Common myeloid progenitor, CD34-positive (primary cell): ENCODE measurements around the gene GK.

Experiments used
- CTCF ChIA-PET: fragments of 350-600 bp; sonication (Branson Sonifier 250); formaldehyde crosslinking; loops from one replicate; lab custom pipeline; 2021; ENCODE audit warnings: antibody characterized with exemption; lab: Charles Lee
- POLR2A ChIA-PET: fragments of 350-600 bp; sonication (Branson Sonifier 250); formaldehyde crosslinking; loops from one replicate; lab custom pipeline; 2021; ENCODE audit warnings: antibody characterized with exemption; lab: Charles Lee
- DNase-seq, 3 donors: peaks; one replicate each; pipeline versions ENCODE4 v3.0.0 to v3.0.0-alpha.2; 2013
- H3K27ac ChIP-seq, 2 experiments: 1 replicate in 1 of 2; 2 replicates in 1 of 2; pipeline ENCODE4 v1.7.0; 2013; ENCODE audit warnings: inconsistent platforms in 2 of 2, low read length in 2 of 2, mild to moderate bottlenecking in 2 of 2, low read depth in 1 of 2, moderate library complexity in 1 of 2; ENCODE audit not compliant: severe bottlenecking in 2 of 2, insufficient read depth in 1 of 2, poor library complexity in 1 of 2
- H3K27me3 ChIP-seq, 5 experiments: replicated peaks in 2 of 5; 1 replicate in 3 of 5; 2 replicates in 2 of 5; pipeline versions ENCODE4 v1.6.1 to v1.7.0; 2013; ENCODE audit warnings: low read length in 4 of 5, mild to moderate bottlenecking in 2 of 5, moderate library complexity in 2 of 5, inconsistent platforms in 1 of 5; ENCODE audit not compliant: insufficient read depth in 5 of 5, control insufficient read depth in 4 of 5
- H3K36me3 ChIP-seq, 4 experiments: 1 replicate in 2 of 4; 2 replicates in 2 of 4; pipeline versions ENCODE4 v1.6.1 to v1.7.0; 2013; ENCODE audit warnings: low read length in 3 of 4, control low read depth in 1 of 4, mild to moderate bottlenecking in 1 of 4; ENCODE audit not compliant: control insufficient read depth in 4 of 4, insufficient read depth in 4 of 4
- H3K4me1 ChIP-seq, 4 experiments: 1 replicate in 3 of 4; 2 replicates in 1 of 4; pipeline versions ENCODE4 v1.6.1 to v1.7.1; 2013; ENCODE audit warnings: low read length in 3 of 4, mild to moderate bottlenecking in 3 of 4, control low read depth in 1 of 4, inconsistent platforms in 1 of 4, moderate library complexity in 1 of 4; ENCODE audit not compliant: control insufficient read depth in 4 of 4, insufficient read depth in 4 of 4; ENCODE audit errors: control extremely low read depth in 1 of 4
- H3K4me3 ChIP-seq, 7 experiments: 1 replicate in 4 of 7; 2 replicates in 3 of 7; pipeline versions ENCODE4 v1.5.1 to v1.7.0; 2013; ENCODE audit warnings: mild to moderate bottlenecking in 7 of 7, low read length in 6 of 7, moderate library complexity in 6 of 7, inconsistent platforms in 2 of 7, low read depth in 2 of 7, control low read depth in 1 of 7; ENCODE audit not compliant: insufficient read depth in 4 of 7, control insufficient read depth in 1 of 7; ENCODE audit errors: extremely low read depth in 1 of 7
- H3K9me3 ChIP-seq, 5 experiments: 1 replicate in 4 of 5; 2 replicates in 1 of 5; pipeline versions ENCODE4 v1.6.1 to v1.7.1; 2013; ENCODE audit warnings: low read length in 4 of 5, mild to moderate bottlenecking in 2 of 5, inconsistent platforms in 1 of 5, low read depth in 1 of 5, moderate library complexity in 1 of 5; ENCODE audit not compliant: control insufficient read depth in 4 of 5, insufficient read depth in 2 of 5; ENCODE audit errors: control extremely low read depth in 1 of 5
- WGBS: methylation state at CpG from one replicate; pipeline ENCODE4 v1.1.5; 2013; ENCODE audit not compliant: insufficient coverage; 5-methylcytosine and 5-hydroxymethylcytosine counted together

GK gene

GRCh38 chrX:30673884-30674598, 20.8 kb downstream of the GK start:
- ChIA-PET CTCF (no interaction called here), POLR2A (no interaction called here)
- no peaks in the 10 kb centered on the region for H3K27me3 ChIP-seq
- H3K4me3 ChIP-seq, result no peak overlapping the region
- no peaks in the 10 kb centered on the region for H3K9me3 ChIP-seq
- H3K4me1 ChIP-seq, result no peaks in the 10 kb centered on the region
- no peak for DNase-seq
- H3K27ac ChIP-seq, result no peak overlapping the region
- peaks cover 0 to 5% (median 4%) of the 10 kb centered on the region in 4 experiments for H3K36me3 ChIP-seq
- 88% methylated on average over 1 of the region's 2 CpGs for WGBS

- CTCF ChIA-PET, result interaction anchor here (1.6 kb wide), 1 partner anchor 39 kb away, joined by 3 read pairs; no protein-coding TSS in a partner anchor
- H3K4me3 ChIP-seq, result no peak overlapping the region
- H3K27me3 ChIP-seq, result no peaks in the 10 kb centered on the region
- no peaks in the 10 kb centered on the region for H3K9me3 ChIP-seq
- H3K4me1 ChIP-seq, result no peaks in the 10 kb centered on the region
- POLR2A ChIA-PET, result no interaction called here
- peaks cover 0 to 5% (median 4%) of the 10 kb centered on the region in 4 experiments for H3K36me3 ChIP-seq
- WGBS, result 89% methylated on average over 1 of the region's 3 CpGs
- H3K27ac ChIP-seq, result no peak overlapping the region
- DNase-seq, result no peak
Measured at GRCh38 chrX:30674799-30675198, 21.6 kb downstream of the GK start.

GRCh38 chrX:30679369-30679768, 26.1 kb downstream of the GK start:
- Histone ChIP-seq H3K4me1 (no peaks in the 10 kb centered on the region), H3K27ac (no peak overlapping the region), H3K27me3 (no peaks in the 10 kb centered on the region), H3K36me3 (peaks cover 0 to 4% (median under 1%) of the 10 kb centered on the region in 4 experiments), H3K4me3 (no peak overlapping the region), H3K9me3 (no peaks in the 10 kb centered on the region)
- ChIA-PET POLR2A (interaction anchor here (1.1 kb wide), 1 partner anchor 10 kb away, joined by 3 read pairs; no protein-coding TSS in a partner anchor), CTCF (no interaction called here)
- WGBS, result 78% methylated on average over 5 of the region's 6 CpGs
- DNase-seq, result no peak

DNA sequence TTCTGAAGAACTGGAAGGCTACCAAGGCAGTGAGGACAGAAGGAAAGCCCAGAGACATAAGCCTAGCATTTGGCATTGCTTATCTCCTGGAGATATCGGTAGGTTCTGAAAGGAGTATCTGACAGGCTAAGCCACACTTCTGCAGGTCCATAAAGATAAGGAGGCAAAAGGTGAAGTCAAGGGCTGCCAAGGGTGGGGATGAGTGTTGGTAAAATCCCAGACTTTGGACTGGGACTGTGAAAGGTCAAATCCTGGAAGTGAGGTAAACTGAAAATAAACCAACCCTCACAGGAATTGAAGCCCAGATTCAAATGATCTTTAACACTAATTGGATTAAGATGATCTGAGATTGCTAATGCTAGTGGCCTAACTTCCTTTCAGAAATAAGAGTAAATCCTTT, 27.4 kb downstream of the GK start:
- no peak for DNase-seq
- Histone ChIP-seq H3K27me3 (no peaks in the 10 kb centered on the region), H3K4me3 (no peak overlapping the region), H3K9me3 (no peaks in the 10 kb centered on the region), H3K36me3 (peaks cover 0 to 4% (median under 1%) of the 10 kb centered on the region in 4 experiments), H3K4me1 (no peaks in the 10 kb centered on the region), H3K27ac (no peak overlapping the region)
- WGBS, result 100% methylated on average over 1 of the region's 1 CpG
- POLR2A ChIA-PET, result no interaction called here
- CTCF ChIA-PET, result no interaction called here

DNA sequence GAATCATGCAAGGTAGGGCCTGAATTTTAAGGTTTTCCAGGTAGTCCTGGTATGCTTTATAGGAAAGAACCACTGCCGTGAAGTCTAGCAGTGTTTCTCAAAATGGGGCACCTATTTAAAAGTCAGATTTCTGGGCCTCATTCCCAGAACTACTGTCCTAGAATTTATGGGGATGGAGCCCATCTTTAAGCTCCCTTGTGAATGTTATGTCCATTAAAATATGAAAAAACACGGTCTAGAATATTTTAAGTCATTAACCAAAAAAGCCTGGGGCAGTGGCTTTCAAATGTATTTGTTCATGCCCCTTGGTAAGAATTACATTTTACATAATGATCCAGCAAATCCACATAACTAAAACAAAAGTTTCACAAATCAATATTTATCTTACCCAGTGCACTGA, 35.4 kb downstream of the GK start:
- DNase-seq, result no peak
- H3K4me1 ChIP-seq, result no peaks in the 10 kb centered on the region
- CTCF ChIA-PET, result no interaction called here
- no peaks in the 10 kb centered on the region for H3K9me3 ChIP-seq
- no peak overlapping the region for H3K4me3 ChIP-seq
- WGBS, result 83% methylated on average over 2 of the region's 2 CpGs
- H3K27me3 ChIP-seq, result no peaks in the 10 kb centered on the region
- H3K36me3 ChIP-seq, result peaks cover 0 to 5% (median 0%) of the 10 kb centered on the region in 4 experiments
- POLR2A ChIA-PET, result interaction anchor here (1.1 kb wide), 1 partner anchor 10 kb away, joined by 3 read pairs; no protein-coding TSS in a partner anchor
- no peak overlapping the region for H3K27ac ChIP-seq

DNA sequence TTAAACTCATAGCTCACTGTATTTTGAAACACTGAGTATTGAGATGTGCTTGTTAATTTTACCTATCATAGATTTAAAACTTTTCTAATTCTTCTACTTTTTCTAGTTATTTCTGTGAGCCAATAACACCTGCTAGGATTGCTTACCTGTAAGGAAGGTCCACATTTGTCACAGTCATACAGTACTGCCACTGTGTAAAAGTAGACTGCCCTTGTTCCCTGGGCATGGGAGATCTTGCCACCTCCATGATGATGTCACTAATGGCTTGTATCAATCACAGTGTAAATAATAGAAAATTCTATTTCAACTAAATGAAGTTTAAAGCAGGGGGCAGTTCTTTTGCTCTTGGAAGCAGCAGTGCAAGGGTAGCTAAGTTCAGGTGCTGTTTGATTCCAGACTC, 35.9 kb downstream of the GK start:
- Histone ChIP-seq H3K4me3 (no peak overlapping the region), H3K27me3 (no peaks in the 10 kb centered on the region), H3K36me3 (peaks cover 0 to 5% (median 0%) of the 10 kb centered on the region in 4 experiments), H3K27ac (no peak overlapping the region), H3K9me3 (no peaks in the 10 kb centered on the region), H3K4me1 (no peaks in the 10 kb centered on the region)
- ChIA-PET CTCF (no interaction called here), POLR2A (interaction anchor here (1.1 kb wide), 1 partner anchor 10 kb away, joined by 3 read pairs; no protein-coding TSS in a partner anchor)
- DNase-seq, result no peak

GRCh38 chrX:30690330-30690729, 37.1 kb downstream of the GK start:
- no peak for DNase-seq
- Histone ChIP-seq H3K27me3 (no peaks in the 10 kb centered on the region), H3K4me3 (no peak overlapping the region), H3K27ac (no peak overlapping the region), H3K36me3 (peaks cover 0 to 5% (median 2%) of the 10 kb centered on the region in 4 experiments), H3K9me3 (no peaks in the 10 kb centered on the region), H3K4me1 (no peaks in the 10 kb centered on the region)
- CTCF ChIA-PET, result interaction anchor here (1.0 kb wide), 1 partner anchor 102 kb away, joined by 3 read pairs; no protein-coding TSS in a partner anchor
- no CpG with 5 or more reads among the region's 3 CpGs for WGBS
- POLR2A ChIA-PET, result interaction anchor here (0.6 kb wide), 1 partner anchor 200 kb away, joined by 3 read pairs; no protein-coding TSS in a partner anchor
